SU-DHL-6 (cell line): Measurements from ENCODE around the gene SMURF2.

Experiments used
- EZH2phosphoT487 ChIP-seq: fragments of 200-600 bp; sonication (generic), shearing (Covaris generic); conservative IDR thresholded peaks from 2 replicates; pipeline ENCODE4 v1.6.1; 2018; ENCODE audit warnings: mild to moderate bottlenecking, antibody characterized with exemption, low read length, moderate library complexity, mixed read lengths
- TF ChIP-seq, protein P1 (sequence below): fragments of 200-600 bp; sonication (generic); IDR thresholded peaks from one replicate; pipeline ENCODE4 v1.5.1; 2017; ENCODE audit warnings: antibody characterized with exemption, mild to moderate bottlenecking, low read length, moderate library complexity; ENCODE audit not compliant: insufficient read depth, poor library complexity, severe bottlenecking

DNA sequence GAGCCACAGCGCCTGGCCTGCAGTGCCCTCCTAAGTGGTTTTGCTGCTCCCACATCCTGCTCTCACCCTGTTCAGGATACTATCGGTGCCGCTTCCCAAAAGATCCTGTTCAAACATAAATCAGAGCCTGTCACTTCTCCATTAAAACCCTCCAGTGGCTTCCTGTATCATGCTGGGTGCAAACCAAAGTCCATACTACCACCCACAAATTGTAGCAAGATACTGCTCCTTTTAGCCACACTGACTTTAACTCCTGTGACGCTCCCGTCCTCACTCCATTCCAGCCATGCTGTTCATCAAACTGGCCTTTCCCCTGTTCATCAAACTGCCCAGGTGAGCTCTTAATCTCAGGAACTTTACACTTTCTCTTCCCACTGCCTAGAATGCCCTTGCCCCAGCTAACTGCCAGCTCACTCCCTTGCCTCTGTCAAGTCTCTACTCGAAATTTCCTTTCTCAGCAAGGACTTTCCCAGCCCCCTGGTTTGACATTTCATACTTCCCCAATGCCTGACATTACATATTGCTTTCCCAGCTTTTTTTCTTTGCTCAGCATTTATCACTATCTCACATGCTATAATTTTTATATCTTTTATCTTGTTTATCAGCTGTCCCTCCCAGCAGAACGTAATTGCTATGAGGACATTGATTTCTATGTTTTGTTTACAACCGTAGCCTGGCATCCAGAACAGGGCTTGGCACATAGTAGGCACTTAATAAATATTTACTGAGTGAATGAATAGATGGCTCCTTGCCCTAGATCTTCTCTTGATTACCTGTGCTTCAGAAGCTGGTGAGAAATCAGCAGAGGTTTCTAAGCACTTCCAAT lies 44.3 kb upstream of the SMURF2 start:
- TF ChIP-seq, protein P1, sequence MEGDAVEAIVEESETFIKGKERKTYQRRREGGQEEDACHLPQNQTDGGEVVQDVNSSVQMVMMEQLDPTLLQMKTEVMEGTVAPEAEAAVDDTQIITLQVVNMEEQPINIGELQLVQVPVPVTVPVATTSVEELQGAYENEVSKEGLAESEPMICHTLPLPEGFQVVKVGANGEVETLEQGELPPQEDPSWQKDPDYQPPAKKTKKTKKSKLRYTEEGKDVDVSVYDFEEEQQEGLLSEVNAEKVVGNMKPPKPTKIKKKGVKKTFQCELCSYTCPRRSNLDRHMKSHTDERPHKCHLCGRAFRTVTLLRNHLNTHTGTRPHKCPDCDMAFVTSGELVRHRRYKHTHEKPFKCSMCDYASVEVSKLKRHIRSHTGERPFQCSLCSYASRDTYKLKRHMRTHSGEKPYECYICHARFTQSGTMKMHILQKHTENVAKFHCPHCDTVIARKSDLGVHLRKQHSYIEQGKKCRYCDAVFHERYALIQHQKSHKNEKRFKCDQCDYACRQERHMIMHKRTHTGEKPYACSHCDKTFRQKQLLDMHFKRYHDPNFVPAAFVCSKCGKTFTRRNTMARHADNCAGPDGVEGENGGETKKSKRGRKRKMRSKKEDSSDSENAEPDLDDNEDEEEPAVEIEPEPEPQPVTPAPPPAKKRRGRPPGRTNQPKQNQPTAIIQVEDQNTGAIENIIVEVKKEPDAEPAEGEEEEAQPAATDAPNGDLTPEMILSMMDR: no peak
- TF ChIP-seq EZH2phosphoT487: no peak
